Ishikawa (cell line): ENCODE data around the gene ARFGAP3.

Experiments
- CEBPB ChIP-seq: IDR thresholded peaks from 2 replicates; pipeline ENCODE4 v1.6.1; 2012
- CREB1 ChIP-seq: IDR thresholded peaks from 2 replicates; pipeline ENCODE4 v1.6.1; 2012; ENCODE audit warnings: low read depth
- EGR1 ChIP-seq: IDR thresholded peaks from 2 replicates; pipeline ENCODE4 v1.6.1; 2012
- EP300 ChIP-seq: IDR thresholded peaks from 2 replicates; pipeline ENCODE4 v1.6.1; 2012; ENCODE audit warnings: borderline replicate concordance
- FOXM1 ChIP-seq: IDR thresholded peaks from 2 replicates; pipeline ENCODE4 v1.6.1; 2012; ENCODE audit warnings: low read depth, borderline replicate concordance
- MAX ChIP-seq: IDR thresholded peaks from 2 replicates; pipeline ENCODE4 v1.6.1; 2012
- NFIC ChIP-seq: IDR thresholded peaks from 2 replicates; pipeline ENCODE4 v1.6.1; 2012
- RAD21 ChIP-seq: IDR thresholded peaks from 2 replicates; pipeline ENCODE4 v1.6.1; 2012; ENCODE audit warnings: low read depth
- REST ChIP-seq: IDR thresholded peaks from 2 replicates; pipeline ENCODE4 v1.6.1; 2012; ENCODE audit warnings: low read depth, mild to moderate bottlenecking
- TAF1 ChIP-seq: IDR thresholded peaks from 2 replicates; pipeline ENCODE4 v1.6.1; 2012; ENCODE audit warnings: low read depth, mild to moderate bottlenecking
- TCF12 ChIP-seq: IDR thresholded peaks from 2 replicates; pipeline ENCODE4 v1.6.1; 2012; ENCODE audit warnings: low read depth
- TEAD4 ChIP-seq: IDR thresholded peaks from 2 replicates; pipeline ENCODE4 v1.6.1; 2012
- USF1 ChIP-seq: IDR thresholded peaks from 2 replicates; pipeline ENCODE4 v1.6.1; 2012
- YY1 ChIP-seq: IDR thresholded peaks from 2 replicates; pipeline ENCODE4 v1.6.1; 2012; ENCODE audit warnings: low read depth
- ZBTB7A ChIP-seq: IDR thresholded peaks from 2 replicates; pipeline ENCODE4 v1.6.1; 2012; ENCODE audit warnings: low read depth

ARFGAP3 gene

GRCh38 chr22:42865536-42865935 is 8.5 kb upstream of the ARFGAP3 start:
- TF ChIP-seq NFIC (no peak), TAF1 (no peak), RAD21 (no peak), EP300 (no peak), FOXM1 (no peak), TCF12 (no peak), YY1 (no peak), TEAD4 (no peak), CEBPB (no peak), REST (no peak), EGR1 (no peak), ZBTB7A (no peak), CREB1 (no peak), USF1 (no peak), MAX (no peak)

- no peak for TF ChIP-seq YY1
- no peak for TF ChIP-seq RAD21
- no peak for TF ChIP-seq EGR1
- TF ChIP-seq FOXM1, result no peak
- no peak for TF ChIP-seq ZBTB7A
- no peak for TF ChIP-seq CEBPB
- no peak for TF ChIP-seq NFIC
- TF ChIP-seq MAX, result no peak
- TF ChIP-seq USF1, result no peak
- no peak for TF ChIP-seq TEAD4
These were observed 6.4 kb upstream of the ARFGAP3 start for GRCh38 chr22:42863349-42863961.

- TF ChIP-seq NFIC (no peak), TEAD4 (no peak), RAD21 (no peak), YY1 (no peak), FOXM1 (no peak), EP300 (no peak), TCF12 (no peak), EGR1 (no peak), REST (no peak), USF1 (no peak), ZBTB7A (no peak), TAF1 (no peak), MAX (no peak), CEBPB (no peak), CREB1 (no peak)
These were observed 5.1 kb upstream of the ARFGAP3 start for GRCh38 chr22:42862045-42862734.

- TF ChIP-seq USF1 (no peak), CREB1 (no peak), RAD21 (no peak), ZBTB7A (no peak), TEAD4 (no peak), NFIC (no peak), REST (no peak), FOXM1 (no peak), TAF1 (no peak), MAX (no peak), TCF12 (no peak), EGR1 (no peak), EP300 (no peak), YY1 (no peak)
These were observed 3.9 kb upstream of the ARFGAP3 start for GRCh38 chr22:42860968-42861367.
